GM10248 (cell line): Measurements from ENCODE around the gene ZBTB48.
A peak's percentile ranks its signal among the peaks of the same experiment; 100 is the strongest.

ENCODE experiments used
- CTCF ChIA-PET: fragments of 300-600 bp; sonication (Branson Sonifier 250); formaldehyde crosslinking; extraction: SDS; loops from one replicate; lab custom pipeline; 2021; ENCODE audit warnings: antibody characterized with exemption; lab: Yijun Ruan, JAX
- POLR2A ChIA-PET: fragments of 350-650 bp; sonication (Branson Sonifier 250); formaldehyde crosslinking; extraction: SDS; loops from one replicate; lab custom pipeline; 2020; ENCODE audit warnings: antibody characterized with exemption; lab: Yijun Ruan, JAX
- DNase-seq: peaks from one replicate; pipeline ENCODE4 v3.0.0; 2012; ENCODE audit errors: extremely low spot score
- CTCF ChIP-seq: IDR thresholded peaks from 2 replicates; pipeline ENCODE4 v1.5.1; 2012; ENCODE audit warnings: mild to moderate bottlenecking, low read depth; ENCODE audit errors: extremely low read depth, missing control alignments, control extremely low read depth

Gene ZBTB48

GRCh38 chr1:6538956-6539355 lies 40.8 kb upstream of the ZBTB48 start:
- ChIA-PET POLR2A (no interaction called here), CTCF (interaction anchor here (1.6 kb wide), 1 partner anchor 16 kb away, joined by 6 read pairs; the partner anchor contains the start of genes NOL9 and TAS1R1)
- no peak for DNase-seq
- no peak for TF ChIP-seq CTCF

GRCh38 chr1:6544831-6545230 lies 35.0 kb upstream of the ZBTB48 start:
- ChIA-PET CTCF (no interaction called here), POLR2A (no interaction called here)
- no peak for TF ChIP-seq CTCF
- DNase-seq: no peak

DNA sequence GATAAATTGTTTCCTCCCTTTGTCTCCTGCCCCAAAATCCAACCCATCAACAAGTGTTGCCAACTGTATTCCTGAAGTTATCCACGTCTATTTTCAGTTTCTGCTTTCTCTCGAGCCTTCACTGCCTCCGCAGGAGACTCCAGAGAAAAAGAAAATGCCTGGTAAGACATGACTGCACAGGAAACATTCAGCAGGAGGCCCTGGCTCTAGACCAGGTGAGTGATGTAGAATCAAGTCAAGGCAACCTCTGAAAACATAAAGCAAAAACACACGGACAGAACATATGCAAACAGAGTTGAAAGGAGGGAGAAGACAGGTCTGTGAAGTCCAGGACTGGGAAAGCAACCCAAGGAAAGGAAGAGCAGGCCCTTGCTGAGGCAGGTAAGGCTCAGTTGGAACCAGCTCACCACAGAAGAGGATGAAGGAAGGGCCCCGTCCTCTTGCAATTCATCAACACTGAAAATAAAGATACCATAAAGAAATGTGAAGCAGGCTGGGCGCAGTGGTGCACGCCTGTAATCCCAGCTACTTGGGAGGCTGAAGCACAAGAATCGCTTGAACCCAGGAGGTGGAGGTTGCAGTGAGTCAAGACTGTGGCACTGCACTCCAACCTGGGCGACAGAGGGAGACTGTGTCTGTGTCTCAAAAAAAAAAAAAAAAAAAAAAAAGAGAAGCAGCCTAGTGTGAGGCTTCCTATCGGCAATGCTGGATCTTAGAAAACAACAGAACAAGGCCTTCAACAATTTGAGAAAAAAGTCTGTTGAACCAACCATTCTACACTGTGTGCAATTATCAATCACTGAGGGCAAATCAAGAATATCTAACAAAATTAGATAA lies 34.3 kb upstream of the ZBTB48 start:
- POLR2A ChIA-PET: interaction anchor here (0.6 kb wide), 1 partner anchor 27 kb away, joined by 3 read pairs; no protein-coding TSS in a partner anchor

DNA sequence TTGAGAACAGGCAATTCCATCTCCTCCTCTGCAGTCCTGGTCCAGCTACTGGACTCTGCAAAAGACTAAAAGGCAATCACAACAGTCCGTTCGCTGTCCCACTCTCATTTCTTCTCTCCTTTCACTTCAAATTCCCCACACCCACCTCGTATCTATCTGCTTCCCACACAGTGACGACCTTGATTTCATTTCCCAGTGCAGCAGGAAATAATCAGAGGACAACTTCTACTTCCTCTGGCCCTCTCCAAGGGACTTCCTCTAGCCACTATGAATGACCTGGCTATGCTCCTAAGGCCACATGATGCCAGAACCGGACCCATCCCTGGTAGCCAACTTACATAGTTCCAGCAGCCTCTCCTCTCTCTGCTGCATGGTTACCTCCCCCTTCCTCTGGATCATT lies 33.5 kb upstream of the ZBTB48 start:
- ChIA-PET CTCF (no interaction called here), POLR2A (interaction anchor here (0.6 kb wide), 1 partner anchor 28 kb away, joined by 3 read pairs; no protein-coding TSS in a partner anchor)
- no peak for TF ChIP-seq CTCF
- DNase-seq: no peak

More for the DNA sequence above, 34.3 kb upstream of the ZBTB48 start:
- CTCF ChIA-PET: no interaction called here
- TF ChIP-seq CTCF: no peak
- DNase-seq: no peak

- POLR2A ChIA-PET: interaction anchor here (0.5 kb wide), 1 partner anchor 23 kb away, joined by 7 read pairs; no protein-coding TSS in a partner anchor
- DNase-seq: no peak
- TF ChIP-seq CTCF: no peak
- CTCF ChIA-PET: interaction anchor here (1.3 kb wide), 1 partner anchor 20 kb away, joined by 3 read pairs; no protein-coding TSS in a partner anchor
Observed at GRCh38 chr1:6547301-6547700, 32.5 kb upstream of the ZBTB48 start.

DNA sequence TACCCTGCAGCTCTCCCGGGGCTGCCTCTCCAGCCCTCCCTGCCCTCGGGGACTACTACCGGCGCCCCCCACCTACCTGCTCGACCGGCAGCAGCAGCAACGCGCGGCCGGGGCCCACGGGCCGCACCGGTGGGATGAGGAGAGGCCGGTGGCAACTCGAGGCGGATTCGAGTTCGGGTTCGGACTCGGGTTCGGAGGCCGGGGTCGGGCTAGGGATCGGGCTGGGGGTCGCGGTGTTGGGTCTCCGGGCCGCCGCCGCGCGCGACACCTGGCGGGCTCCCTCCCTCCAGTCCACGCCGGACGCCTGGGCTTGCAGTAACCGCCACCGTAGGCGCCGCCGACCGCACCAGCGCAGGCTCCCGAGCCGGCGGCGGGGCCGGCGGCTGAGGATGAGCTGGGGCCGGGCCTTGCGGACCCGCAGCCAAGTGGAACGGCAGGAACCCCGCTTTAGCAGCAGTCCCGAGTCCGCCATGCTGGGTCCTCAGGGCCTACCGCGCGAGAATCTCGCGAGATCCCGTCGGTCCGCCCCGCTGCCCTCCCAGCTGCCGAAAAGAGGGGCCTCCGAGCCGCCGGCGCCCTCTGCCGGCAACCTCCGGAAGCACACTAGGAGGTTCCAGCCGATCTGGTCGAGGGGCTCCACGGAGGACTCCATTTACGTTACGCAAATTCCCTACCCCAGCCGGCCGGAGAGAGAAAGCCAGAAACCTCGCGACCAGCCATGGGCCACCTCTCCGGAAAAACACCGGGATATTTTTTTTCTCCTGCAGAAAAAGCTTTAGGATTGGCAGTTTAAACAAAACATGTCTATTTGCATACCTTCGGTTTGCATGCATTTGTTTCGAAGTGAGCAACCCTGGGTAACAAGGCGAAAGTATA lies 25.5 kb upstream of the ZBTB48 start, which contains the start of gene NOL9:
NOL9 (minus strand) TSS at position 483 of the 876 bp plus-strand sequence; CDS start at position 472, 11 bp downstream.
- ChIA-PET CTCF (interaction anchor here (0.6 to 4.2 kb wide), 43 partner anchors 9 to 654 kb away, joined by 3 to 24 read pairs (median 4); partner anchors contain the start of genes RNF207 and ZBTB48), POLR2A (interaction anchor here (0.8 kb wide), 1 partner anchor 26 kb away, joined by 3 read pairs; the partner anchor contains the start of gene ZBTB48)
- TF ChIP-seq CTCF: peak; percentile 92
- peak; percentile 99 for DNase-seq
